Stimulated activated CD4-positive, alpha-beta T cell treated with anti-CD3 and anti-CD28 coated beads, Interleukin-12 subunit alpha, Interleukin-12 subunit beta, amount 100 ng/mL, for 4 hours (primary cell): Measurements from ENCODE around the gene POC5.

Experiments used
- DNase-seq: peaks from one replicate; pipeline ENCODE4 v3.0.0-alpha.2; 2020

POC5 gene

GRCh38 chr5:75656311-75657003 lies 60.8 kb downstream of the POC5 start:
- no peak for DNase-seq

GRCh38 chr5:75654693-75655295 lies 62.4 kb downstream of the POC5 start:
- DNase-seq: no peak

- no peak for DNase-seq
Measured at GRCh38 chr5:75653521-75653920, 63.7 kb downstream of the POC5 start.

- DNase-seq: no peak
Measured at GRCh38 chr5:75651575-75652238, 65.5 kb downstream of the POC5 start.

- no peak for DNase-seq
Measured at GRCh38 chr5:75648712-75649111, 68.5 kb downstream of the POC5 start.

GRCh38 chr5:75640826-75641225 lies 76.4 kb downstream of the POC5 start:
- DNase-seq: no peak

- no peak for DNase-seq
Measured at GRCh38 chr5:75640395-75640794, 76.8 kb downstream of the POC5 start.

- DNase-seq: no peak
Measured at GRCh38 chr5:75639535-75640311, 77.5 kb downstream of the POC5 start.

GRCh38 chr5:75637949-75638348 lies 79.3 kb downstream of the POC5 start:
- no peak for DNase-seq

- DNase-seq: no peak
Measured at GRCh38 chr5:75632321-75632720, 84.9 kb downstream of the POC5 start.

GRCh38 chr5:75630875-75631274 lies 86.4 kb downstream of the POC5 start:
- DNase-seq: no peak

GRCh38 chr5:75627801-75628200 lies 89.4 kb downstream of the POC5 start:
- DNase-seq: no peak

GRCh38 chr5:75626959-75627358 lies 90.3 kb downstream of the POC5 start:
- DNase-seq: no peak
